Neuron (in vitro differentiated cells): ENCODE results near the gene RALGPS1.

Experiments
- H2AFZ ChIP-seq: one replicate; pipeline ENCODE4 v1.6.1; 2013; ENCODE audit warnings: low read depth, mild to moderate bottlenecking, inconsistent platforms, low read length, moderate library complexity
- H3K27me3 ChIP-seq: one replicate; pipeline ENCODE4 v1.6.1; 2013; ENCODE audit warnings: low read length; ENCODE audit not compliant: insufficient read depth
- H3K36me3 ChIP-seq: one replicate; pipeline ENCODE4 v1.6.1; 2013; ENCODE audit warnings: low read length; ENCODE audit not compliant: insufficient read depth
- H3K4me1 ChIP-seq: one replicate; pipeline ENCODE4 v1.6.1; 2013; ENCODE audit warnings: low read length; ENCODE audit not compliant: insufficient read depth
- H3K4me3 ChIP-seq: 2 replicates; pipeline ENCODE4 v1.5.1; 2013; ENCODE audit warnings: mild to moderate bottlenecking, low read length, moderate library complexity
- H3K9me3 ChIP-seq: one replicate; pipeline ENCODE4 v1.6.1; 2013; ENCODE audit warnings: low read length

Gene RALGPS1

GRCh38 chr9:127262602-127263001 is 348.0 kb downstream of the RALGPS1 start:
- Histone ChIP-seq H3K4me1 (peaks cover 16% of the 10 kb centered on the region), H3K27me3 (no peaks in the 10 kb centered on the region), H2AFZ (no peak overlapping the region), H3K4me3 (no peak overlapping the region), H3K9me3 (no peaks in the 10 kb centered on the region), H3K36me3 (no peaks in the 10 kb centered on the region)

- H3K36me3 ChIP-seq, result no peaks in the 10 kb centered on the region
- H3K4me3 ChIP-seq, result no peak overlapping the region
- H3K27me3 ChIP-seq, result no peaks in the 10 kb centered on the region
- H3K4me1 ChIP-seq, result peaks cover 16% of the 10 kb centered on the region
- H2AFZ ChIP-seq, result no peak overlapping the region
- H3K9me3 ChIP-seq, result no peaks in the 10 kb centered on the region
Observed at GRCh38 chr9:127263237-127263636, 348.7 kb downstream of the RALGPS1 start.

GRCh38 chr9:127263664-127264063 is 349.1 kb downstream of the RALGPS1 start:
- Histone ChIP-seq H3K27me3 (no peaks in the 10 kb centered on the region), H3K4me1 (peaks cover 16% of the 10 kb centered on the region), H3K36me3 (no peaks in the 10 kb centered on the region), H3K9me3 (no peaks in the 10 kb centered on the region), H3K4me3 (no peak overlapping the region), H2AFZ (no peak overlapping the region)

GRCh38 chr9:127264462-127265219 is 350.1 kb downstream of the RALGPS1 start, which contains the start of gene GARNL3:
Gene GARNL3, plus strand, starts transcription at chr9:127264774. Its CDS starts 104 bp downstream, at chr9:127264878.
- no peaks in the 10 kb centered on the region for H3K36me3 ChIP-seq
- no peaks in the 10 kb centered on the region for H3K9me3 ChIP-seq
- H2AFZ ChIP-seq, result peak within 1 kb of the TSS; percentile 98
- H3K4me1 ChIP-seq, result peaks cover 16% of the 10 kb centered on the region
- peak within 1 kb of the TSS; percentile 28 for H3K4me3 ChIP-seq
- H3K27me3 ChIP-seq, result no peaks in the 10 kb centered on the region

- Histone ChIP-seq H3K9me3 (no peaks in the 10 kb centered on the region), H3K27me3 (no peaks in the 10 kb centered on the region)
Observed at GRCh38 chr9:127267793-127268525, 353.4 kb downstream of the RALGPS1 start.

GRCh38 chr9:127269449-127269848 is 354.9 kb downstream of the RALGPS1 start:
- Histone ChIP-seq H3K27me3 (no peaks in the 10 kb centered on the region), H3K4me3 (no peak overlapping the region), H3K9me3 (no peaks in the 10 kb centered on the region), H3K36me3 (no peaks in the 10 kb centered on the region), H3K4me1 (peaks cover 7% of the 10 kb centered on the region), H2AFZ (no peak overlapping the region)

More at GRCh38 chr9:127267793-127268525, 353.4 kb downstream of the RALGPS1 start:
- Histone ChIP-seq H3K36me3 (no peaks in the 10 kb centered on the region), H3K4me1 (peaks cover 16% of the 10 kb centered on the region), H3K4me3 (no peak overlapping the region), H2AFZ (no peak overlapping the region)
